ENCODE measurements around the gene DYNC1I1. TPM values are rescaled to one million over a fixed set of nuclear protein-coding genes. Genes with fewer than 3 reads are reported as not detected.

The DYNC1I1 gene
- total and polyA plus RNA-seq, 2 of the 4 experiments (the other 2 are of a cell fraction): under 0.01 to 0.15 TPM

DNA sequence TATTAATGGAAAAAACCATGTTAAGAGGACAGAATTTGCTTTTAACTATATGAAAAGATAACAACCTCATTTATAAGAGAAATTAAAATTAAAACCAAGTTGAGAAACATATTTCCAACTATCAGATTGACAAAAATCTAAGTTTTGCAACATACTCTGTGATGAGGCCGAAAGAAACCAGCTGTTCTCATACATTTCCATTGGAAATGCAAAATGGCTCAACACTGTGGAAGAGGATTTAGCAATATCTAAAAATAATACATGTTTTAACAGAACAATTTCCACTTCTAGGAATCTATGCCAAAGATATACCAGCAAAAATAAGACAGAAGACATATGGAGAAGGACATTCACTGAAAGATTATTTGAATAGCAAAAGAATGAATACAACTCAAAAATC is 268.8 kb downstream of the DYNC1I1 start:
- H3K56ac ChIP-seq (ENCODE audit: extremely low read depth, insufficient read depth, low read length): no peak overlapping the region
- no peak overlapping the region for H3K9ac ChIP-seq (ENCODE audit: low read depth, low read length)
- no peak overlapping the region for H3K4ac ChIP-seq (ENCODE audit: low read depth, low read length)
- H2BK5ac ChIP-seq (ENCODE audit: low read depth, low read length, poor library complexity, severe bottlenecking): no peak overlapping the region
- H3K18ac ChIP-seq (ENCODE audit: low read depth, low read length): no peak overlapping the region
- H3K14ac ChIP-seq (replicated peaks; ENCODE audit: low read depth, low read length): no peak overlapping the region
- no peaks in the 10 kb centered on the region for H3K9me3 ChIP-seq (ENCODE audit: control insufficient read depth, insufficient read depth, low read length)
- dilution Hi-C loops (cut with HindIII; ENCODE audit: low sequenced_read_pairs, unreplicated experiment) (no loop called here), intact Hi-C loops (cut with micrococcal nuclease) (no loop called here), in situ Hi-C loops (cut with MboI; ENCODE audit: low sequenced_read_pairs) (no loop called here)
- CTCF ChIA-PET: no interaction called here
- no peak overlapping the region for H3K23ac ChIP-seq (ENCODE audit: low read depth, low read length)
- ATAC-seq (ENCODE audit: low read depth): no peak
- TF ChIP-seq POLR2A (IDR thresholded peaks at IDR 0.05; ENCODE audit: low read depth, low read length): no peak
- no peak for TF ChIP-seq MAFK (IDR thresholded peaks at IDR 0.05; ENCODE audit: low read depth, low read length)
- no peak for TF ChIP-seq RAD21 (IDR thresholded peaks at IDR 0.05; ENCODE audit: low read length)
- no peak for TF ChIP-seq RCOR1 (IDR thresholded peaks at IDR 0.05; ENCODE audit: insufficient replicate concordance, low read length)
- TF ChIP-seq, protein P1, sequence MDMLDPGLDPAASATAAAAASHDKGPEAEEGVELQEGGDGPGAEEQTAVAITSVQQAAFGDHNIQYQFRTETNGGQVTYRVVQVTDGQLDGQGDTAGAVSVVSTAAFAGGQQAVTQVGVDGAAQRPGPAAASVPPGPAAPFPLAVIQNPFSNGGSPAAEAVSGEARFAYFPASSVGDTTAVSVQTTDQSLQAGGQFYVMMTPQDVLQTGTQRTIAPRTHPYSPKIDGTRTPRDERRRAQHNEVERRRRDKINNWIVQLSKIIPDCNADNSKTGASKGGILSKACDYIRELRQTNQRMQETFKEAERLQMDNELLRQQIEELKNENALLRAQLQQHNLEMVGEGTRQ (IDR thresholded peaks at IDR 0.05; ENCODE audit: low read depth, low read length): no peak
- TF ChIP-seq FOS (IDR thresholded peaks at IDR 0.05; ENCODE audit: low read depth, low read length): no peak
- TF ChIP-seq NFE2L2 (IDR thresholded peaks at IDR 0.05; ENCODE audit: low read depth, low read length): no peak
- no peak for TF ChIP-seq SMC3 (IDR thresholded peaks at IDR 0.05; ENCODE audit: low read depth, low read length)
- no peak for TF ChIP-seq CEBPB (IDR thresholded peaks at IDR 0.05; ENCODE audit: low read depth, low read length)
- TF ChIP-seq, protein P2, sequence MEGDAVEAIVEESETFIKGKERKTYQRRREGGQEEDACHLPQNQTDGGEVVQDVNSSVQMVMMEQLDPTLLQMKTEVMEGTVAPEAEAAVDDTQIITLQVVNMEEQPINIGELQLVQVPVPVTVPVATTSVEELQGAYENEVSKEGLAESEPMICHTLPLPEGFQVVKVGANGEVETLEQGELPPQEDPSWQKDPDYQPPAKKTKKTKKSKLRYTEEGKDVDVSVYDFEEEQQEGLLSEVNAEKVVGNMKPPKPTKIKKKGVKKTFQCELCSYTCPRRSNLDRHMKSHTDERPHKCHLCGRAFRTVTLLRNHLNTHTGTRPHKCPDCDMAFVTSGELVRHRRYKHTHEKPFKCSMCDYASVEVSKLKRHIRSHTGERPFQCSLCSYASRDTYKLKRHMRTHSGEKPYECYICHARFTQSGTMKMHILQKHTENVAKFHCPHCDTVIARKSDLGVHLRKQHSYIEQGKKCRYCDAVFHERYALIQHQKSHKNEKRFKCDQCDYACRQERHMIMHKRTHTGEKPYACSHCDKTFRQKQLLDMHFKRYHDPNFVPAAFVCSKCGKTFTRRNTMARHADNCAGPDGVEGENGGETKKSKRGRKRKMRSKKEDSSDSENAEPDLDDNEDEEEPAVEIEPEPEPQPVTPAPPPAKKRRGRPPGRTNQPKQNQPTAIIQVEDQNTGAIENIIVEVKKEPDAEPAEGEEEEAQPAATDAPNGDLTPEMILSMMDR (conservative IDR thresholded peaks at IDR 0.05; ENCODE audit: low read depth, low read length): no peak
- no peak for TF ChIP-seq RFX5 (IDR thresholded peaks at IDR 0.05; ENCODE audit: low read depth, low read length)
- TF ChIP-seq, protein P3, sequence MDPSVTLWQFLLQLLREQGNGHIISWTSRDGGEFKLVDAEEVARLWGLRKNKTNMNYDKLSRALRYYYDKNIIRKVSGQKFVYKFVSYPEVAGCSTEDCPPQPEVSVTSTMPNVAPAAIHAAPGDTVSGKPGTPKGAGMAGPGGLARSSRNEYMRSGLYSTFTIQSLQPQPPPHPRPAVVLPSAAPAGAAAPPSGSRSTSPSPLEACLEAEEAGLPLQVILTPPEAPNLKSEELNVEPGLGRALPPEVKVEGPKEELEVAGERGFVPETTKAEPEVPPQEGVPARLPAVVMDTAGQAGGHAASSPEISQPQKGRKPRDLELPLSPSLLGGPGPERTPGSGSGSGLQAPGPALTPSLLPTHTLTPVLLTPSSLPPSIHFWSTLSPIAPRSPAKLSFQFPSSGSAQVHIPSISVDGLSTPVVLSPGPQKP (IDR thresholded peaks at IDR 0.05; ENCODE audit: borderline replicate concordance, low read depth, low read length): no peak
- no peak for TF ChIP-seq MXI1 (IDR thresholded peaks at IDR 0.05; ENCODE audit: borderline replicate concordance, low read depth, low read length)
- H2AK5ac ChIP-seq (ENCODE audit: low read depth, low read length): no peak overlapping the region
- H3K4me2 ChIP-seq (ENCODE audit: low read depth, low read length): no peak overlapping the region
- H2BK15ac ChIP-seq (ENCODE audit: low read depth, low read length): no peak overlapping the region
- no peak overlapping the region for H2BK120ac ChIP-seq (ENCODE audit: low read depth, low read length)
- H2AFZ ChIP-seq (replicated peaks; ENCODE audit: low read length, poor library complexity): no peak overlapping the region
- no TSS peak for BruUV-seq (replicated peaks)
- H4K8ac ChIP-seq (ENCODE audit: low read depth in 2 of 2, low read length in 2 of 2): no peak overlapping the region
- no peaks in the 10 kb centered on the region for H3K27me3 ChIP-seq (ENCODE audit: control insufficient read depth, insufficient read depth, low read length)
- POLR2A ChIA-PET (ENCODE audit: unreplicated experiment): no interaction called here
- H4K91ac ChIP-seq (ENCODE audit: insufficient read depth, low read depth, low read length): no peak overlapping the region
- H4K20me1 ChIP-seq (ENCODE audit: insufficient read depth, low read length): no peaks in the 10 kb centered on the region
- no peak overlapping the region for H2AK9ac ChIP-seq (replicated peaks; ENCODE audit: low read depth, low read length, poor library complexity)
- DNase-seq: no peak
- H3K4me3 ChIP-seq (ENCODE audit: insufficient read depth, low read depth, low read length): no peak overlapping the region
- no CpG with 5 or more reads among the region's 1 CpG for WGBS, 2 experiments (ENCODE audit: extremely low coverage in 2 of 2, insufficient read length in 1 of 2)
- H3K36me3 ChIP-seq (ENCODE audit: control insufficient read depth, insufficient read depth, low read length): no peaks in the 10 kb centered on the region
- no peak overlapping the region for H3K27ac ChIP-seq (ENCODE audit: insufficient read depth, low read length)
- no peak overlapping the region for H2BK20ac ChIP-seq (ENCODE audit: low read depth, low read length)
- H3K9me1 ChIP-seq (ENCODE audit: insufficient read depth, low read length): no peaks in the 10 kb centered on the region
- H3K4me1 ChIP-seq (ENCODE audit: control insufficient read depth, insufficient read depth, low read length): no peaks in the 10 kb centered on the region
- no peak overlapping the region for H4K5ac ChIP-seq (ENCODE audit: low read depth, low read length)
- no peaks in the 10 kb centered on the region for H3K79me1 ChIP-seq (ENCODE audit: low read depth in 1 of 2, low read length in 2 of 2)
